NCI-H345 treated with DMSO at 0.1 percent for 48 hours (cell line): ENCODE data around the gene MARCHF2.
"Not testable (repeated sequence)": the region's sequence is repeated elsewhere in the genome, so short reads cannot be mapped to it uniquely, and the experiment has no call there.

ENCODE experiments used
- DNase-seq: peaks from one replicate; lab custom pipeline; 2025; ENCODE audit not compliant: unreplicated experiment; lab: John Stamatoyannopoulos, UW

MARCHF2 gene

GRCh38 chr19:8412783-8413628 lies at the start of gene MARCHF2:
MARCHF2 (plus strand) TSS chr19:8413305; CDS start chr19:8421841, 8,536 bp downstream.
- DNase-seq: peak; percentile 87

- no peak for DNase-seq
Observed at GRCh38 chr19:8363803-8364771, 49.0 kb upstream of the MARCHF2 start, which contains the start of gene ANGPTL4. ANGPTL4 (plus strand) TSS chr19:8364155; CDS start chr19:8364322, 167 bp downstream.

GRCh38 chr19:8366121-8366581 lies 47.0 kb upstream of the MARCHF2 start:
- DNase-seq: no peak

- DNase-seq: no peak
Observed at GRCh38 chr19:8366961-8367326, 46.2 kb upstream of the MARCHF2 start.

- DNase-seq: no peak
Observed at GRCh38 chr19:8367327-8368001, 45.6 kb upstream of the MARCHF2 start.

- DNase-seq: no peak
Observed at GRCh38 chr19:8370176-8371010, 42.7 kb upstream of the MARCHF2 start.

GRCh38 chr19:8371011-8371804 lies 41.9 kb upstream of the MARCHF2 start:
- DNase-seq: no peak

- no peak for DNase-seq
Observed at GRCh38 chr19:8373867-8374813, 39.0 kb upstream of the MARCHF2 start.

GRCh38 chr19:8375766-8376165 lies 37.3 kb upstream of the MARCHF2 start:
- not testable (repeated sequence) for DNase-seq

- DNase-seq: not testable (repeated sequence)
Observed at GRCh38 chr19:8376373-8376974, 36.6 kb upstream of the MARCHF2 start.

GRCh38 chr19:8377598-8377997 lies 35.5 kb upstream of the MARCHF2 start:
- no peak for DNase-seq

GRCh38 chr19:8379156-8379891 lies 33.8 kb upstream of the MARCHF2 start:
- DNase-seq: not testable (repeated sequence)

- not testable (repeated sequence) for DNase-seq
Observed at GRCh38 chr19:8384569-8384968, 28.5 kb upstream of the MARCHF2 start.

- DNase-seq: not testable (repeated sequence)
Observed at GRCh38 chr19:8385103-8385502, 28.0 kb upstream of the MARCHF2 start.

GRCh38 chr19:8385566-8385965 lies 27.5 kb upstream of the MARCHF2 start:
- DNase-seq: not testable (repeated sequence)

- DNase-seq: not testable (repeated sequence)
Observed at GRCh38 chr19:8386419-8386818, 26.7 kb upstream of the MARCHF2 start.

GRCh38 chr19:8386990-8387389 lies 26.1 kb upstream of the MARCHF2 start:
- DNase-seq: no peak
